ENCODE data around the gene VOPP1.

- TF ChIP-seq ZNF274 (IDR thresholded peaks at IDR 0.05; ENCODE audit: low read depth, low read length), result no peak
- TF ChIP-seq YY1 (IDR thresholded peaks at IDR 0.05; ENCODE audit: insufficient read depth, insufficient read length), result no peak
- no peak for TF ChIP-seq SUZ12 (IDR thresholded peaks at IDR 0.05; ENCODE audit: extremely low read depth, insufficient read depth, insufficient read length)
Observed at GRCh38 chr7:55527307-55527706, 45.0 kb downstream of the VOPP1 start.

All from NT2/D1 (cell line).